Neural progenitor cell (in vitro differentiated cells): ENCODE measurements around the gene C9orf72. TPM values are rescaled to one million over a fixed set of nuclear protein-coding genes. Genes with fewer than 3 reads are reported as not detected.

ENCODE experiments used
- DNase-seq: peaks from one replicate; pipeline ENCODE4 v3.0.0-alpha.2; 2016; ENCODE audit warnings: low spot score
- H2AFZ ChIP-seq: fragments of 200-600 bp; sonication (generic); replicated peaks from 2 replicates; pipeline ENCODE4 v1.6.1; 2016; ENCODE audit warnings: antibody characterized with exemption
- H3F3A ChIP-seq: fragments of 200-600 bp; sonication (generic); 2 replicates; pipeline ENCODE4 v1.6.1; 2016; ENCODE audit warnings: antibody characterized with exemption, low read depth
- H3K27ac ChIP-seq: fragments of 200-600 bp; sonication (generic); 2 replicates; pipeline ENCODE4 v1.5.1; 2016; ENCODE audit warnings: mild to moderate bottlenecking
- H3K27me3 ChIP-seq: fragments of 200-600 bp; sonication (generic); 2 replicates; pipeline ENCODE4 v1.6.1; 2016; ENCODE audit warnings: mild to moderate bottlenecking, moderate library complexity
- H3K36me3 ChIP-seq: fragments of 200-600 bp; sonication (generic); 2 replicates; pipeline ENCODE4 v1.5.1; 2016
- H3K4me1 ChIP-seq: fragments of 200-600 bp; sonication (generic); 2 replicates; pipeline ENCODE4 v1.6.1; 2016; ENCODE audit warnings: mixed run types
- H3K4me2 ChIP-seq: fragments of 200-600 bp; sonication (generic); 2 replicates; pipeline ENCODE4 v1.6.1; 2016
- H3K4me3 ChIP-seq: fragments of 200-600 bp; sonication (generic); 2 replicates; pipeline ENCODE4 v1.5.1; 2016
- H3K79me2 ChIP-seq: fragments of 200-600 bp; sonication (generic); 2 replicates; pipeline ENCODE4 v1.6.1; 2016; ENCODE audit warnings: low read depth
- H3K9ac ChIP-seq: fragments of 200-600 bp; sonication (generic); 2 replicates; pipeline ENCODE4 v1.6.1; 2016
- H3K9me3 ChIP-seq: fragments of 200-600 bp; sonication (generic); 2 replicates; pipeline ENCODE4 v1.5.1; 2016; ENCODE audit warnings: low read depth
- H4K20me1 ChIP-seq: fragments of 200-600 bp; sonication (generic); 2 replicates; pipeline ENCODE4 v1.6.1; 2016; ENCODE audit warnings: low read depth
- H3K27ac Mint-ChIP-seq: 3 replicates; pipeline ENCODE4 v1.8.0; 2021; ENCODE audit warnings: mixed read lengths
- H3K27me3 Mint-ChIP-seq: 2 replicates; pipeline ENCODE4 v1.8.0; 2022; ENCODE audit warnings: low read depth, mild to moderate bottlenecking, inconsistent platforms, moderate library complexity, mixed read lengths; ENCODE audit not compliant: insufficient read depth
- H3K36me3 Mint-ChIP-seq: 3 replicates; pipeline ENCODE4 v1.8.0; 2021; ENCODE audit warnings: mixed read lengths
- H3K4me1 Mint-ChIP-seq: 3 replicates; pipeline ENCODE4 v1.8.0; 2021; ENCODE audit warnings: mixed read lengths
- H3K4me3 Mint-ChIP-seq: 3 replicates; pipeline ENCODE4 v1.8.0; 2021; ENCODE audit warnings: mild to moderate bottlenecking, moderate library complexity, mixed read lengths
- H3K9me3 Mint-ChIP-seq: 3 replicates; pipeline ENCODE4 v1.8.0; 2020; ENCODE audit warnings: mixed read lengths
- CTCF ChIP-seq: fragments of 200-600 bp; sonication (generic); IDR thresholded peaks from 2 replicates; pipeline ENCODE4 v1.5.1; 2017; ENCODE audit warnings: antibody characterized with exemption, mild to moderate bottlenecking
- EZH2 ChIP-seq: fragments of 200-600 bp; sonication (generic); IDR thresholded peaks from 2 replicates; pipeline ENCODE4 v1.6.1; 2017; ENCODE audit warnings: antibody characterized with exemption, mild to moderate bottlenecking, moderate library complexity
- EZH2phosphoT487 ChIP-seq: fragments of 200-600 bp; sonication (generic); IDR thresholded peaks from 2 replicates; pipeline ENCODE4 v1.6.1; 2017; ENCODE audit warnings: antibody characterized with exemption
- total RNA-seq: library from RNA; depleted of rRNA; stranded (reverse); fragments of >200 nt; gene quantifications from 2 replicates; pipeline ENCODE4 v1.2.3, GENCODE V29; 2015; ENCODE audit warnings: low replicate concordance

Gene C9orf72
- total RNA-seq, 1 donor from 2014 or later, result 107 TPM

- Histone ChIP-seq H3K9me3 (no peaks in the 10 kb centered on the region), H3K79me2 (no peaks in the 10 kb centered on the region), H3K4me1 (no peaks in the 10 kb centered on the region), H4K20me1 (no peaks in the 10 kb centered on the region), H3K36me3 (peaks cover 19% of the 10 kb centered on the region), H3K27me3 (no peaks in the 10 kb centered on the region), H3K4me3 (no peak overlapping the region), H3F3A (peaks cover 11% of the 10 kb centered on the region), H3K9ac (no peak overlapping the region), H3K27ac (no peak overlapping the region), H2AFZ (no peak overlapping the region), H3K4me2 (no peak overlapping the region)
- no peak for TF ChIP-seq EZH2
- TF ChIP-seq EZH2phosphoT487, result no peak
- no peak for TF ChIP-seq CTCF
- H3K27me3 Mint-ChIP-seq, result peaks cover 2% of the 10 kb centered on the region
- H3K9me3 Mint-ChIP-seq, result no peaks in the 10 kb centered on the region
- no peak overlapping the region for H3K4me3 Mint-ChIP-seq
- no peak overlapping the region for H3K27ac Mint-ChIP-seq
- peaks cover 35% of the 10 kb centered on the region for H3K36me3 Mint-ChIP-seq
- DNase-seq, result no peak
- H3K4me1 Mint-ChIP-seq, result no peaks in the 10 kb centered on the region
Measured at GRCh38 chr9:27545471-27545870, 27.8 kb downstream of the C9orf72 start.

DNA sequence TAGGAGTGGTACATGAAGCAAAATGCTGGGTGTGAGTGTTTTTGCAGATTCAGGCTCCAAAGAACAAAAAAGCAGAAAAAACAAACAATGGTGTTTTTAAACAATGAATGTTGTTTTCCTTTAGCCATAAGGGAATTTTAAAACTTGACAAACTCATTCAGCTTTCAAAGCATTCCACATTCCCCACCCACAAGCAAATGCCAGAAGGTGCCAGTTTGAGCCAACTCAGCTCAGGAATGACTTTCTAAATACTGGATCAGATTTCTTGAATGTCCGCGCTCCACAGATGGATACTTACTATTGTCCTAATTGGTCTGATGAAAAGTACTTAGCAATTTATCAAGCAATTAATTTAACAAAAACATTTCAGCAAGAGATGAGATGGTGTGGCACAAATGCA lies 30.8 kb downstream of the C9orf72 start:
- H3K4me3 ChIP-seq, result no peak overlapping the region
- no peaks in the 10 kb centered on the region for H3F3A ChIP-seq
- no peak overlapping the region for H3K4me2 ChIP-seq
- H3K9ac ChIP-seq, result no peak overlapping the region
- Mint-ChIP-seq H3K36me3 (peaks cover 33% of the 10 kb centered on the region), H3K9me3 (no peaks in the 10 kb centered on the region), H3K4me1 (peaks cover 11% of the 10 kb centered on the region), H3K27ac (no peak overlapping the region), H3K4me3 (no peak overlapping the region), H3K27me3 (peaks cover 2% of the 10 kb centered on the region)
- H3K79me2 ChIP-seq, result no peaks in the 10 kb centered on the region
- H3K36me3 ChIP-seq, result peaks cover 19% of the 10 kb centered on the region
- H2AFZ ChIP-seq, result no peak overlapping the region
- H3K4me1 ChIP-seq, result peaks cover 5% of the 10 kb centered on the region
- no peaks in the 10 kb centered on the region for H3K27me3 ChIP-seq
- H3K27ac ChIP-seq, result no peak overlapping the region
- TF ChIP-seq EZH2phosphoT487 (no peak), CTCF (no peak), EZH2 (no peak)
- H4K20me1 ChIP-seq, result no peaks in the 10 kb centered on the region
- DNase-seq, result no peak
- no peaks in the 10 kb centered on the region for H3K9me3 ChIP-seq

DNA sequence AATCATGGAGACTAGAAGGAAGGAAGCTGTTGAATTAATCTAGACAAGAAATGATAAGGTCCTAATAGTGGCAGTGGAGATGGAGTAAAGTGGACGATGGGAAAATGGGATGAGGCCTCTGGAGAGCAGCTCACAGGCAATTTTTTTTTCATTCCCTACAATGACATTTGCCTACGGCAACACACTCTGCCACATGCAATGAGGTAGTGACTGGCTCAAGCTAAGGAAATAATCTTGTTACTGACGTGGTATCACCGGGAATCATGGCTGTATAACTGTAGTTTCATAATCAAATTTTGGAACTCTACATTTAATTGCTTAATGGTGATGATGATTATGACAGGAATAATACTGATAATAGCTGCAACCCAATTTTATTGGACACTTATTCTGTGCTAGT lies 31.5 kb downstream of the C9orf72 start:
- DNase-seq, result no peak
- peaks cover 19% of the 10 kb centered on the region for H3K36me3 ChIP-seq
- H3K27me3 Mint-ChIP-seq, result peaks cover 2% of the 10 kb centered on the region
- no peaks in the 10 kb centered on the region for H3K9me3 Mint-ChIP-seq
- no peak overlapping the region for H3K27ac Mint-ChIP-seq
- no peaks in the 10 kb centered on the region for H3K9me3 ChIP-seq
- H2AFZ ChIP-seq, result no peak overlapping the region
- H3K4me3 ChIP-seq, result no peak overlapping the region
- peaks cover 7% of the 10 kb centered on the region for H3K4me1 ChIP-seq
- no peak overlapping the region for H3K9ac ChIP-seq
- no peaks in the 10 kb centered on the region for H4K20me1 ChIP-seq
- H3K4me3 Mint-ChIP-seq, result no peak overlapping the region
- H3K4me1 Mint-ChIP-seq, result peaks cover 17% of the 10 kb centered on the region
- H3K79me2 ChIP-seq, result no peaks in the 10 kb centered on the region
- H3K4me2 ChIP-seq, result no peak overlapping the region
- TF ChIP-seq EZH2 (no peak), EZH2phosphoT487 (no peak), CTCF (no peak)
- H3K27ac ChIP-seq, result no peak overlapping the region
- H3K36me3 Mint-ChIP-seq, result peaks cover 35% of the 10 kb centered on the region
- no peaks in the 10 kb centered on the region for H3F3A ChIP-seq
- H3K27me3 ChIP-seq, result no peaks in the 10 kb centered on the region
